ENCODE data around the gene TSPAN8.

GRCh38 chr12:71195338-71195896, 37.6 kb upstream of the TSPAN8 start:
- TF ChIP-seq CTCF (IDR thresholded peaks at IDR 0.05 in 4 of 5, conservative IDR thresholded peaks at IDR 0.05 in 1 of 5), result no peak
- TF ChIP-seq POLR2A (IDR thresholded peaks at IDR 0.05), result no peak
